Motor neuron (in vitro differentiated cells): Measurements from ENCODE around the gene KLC1. TPM values are rescaled to one million over a fixed set of nuclear protein-coding genes. Genes with fewer than 3 reads are reported as not detected.

Experiments
- ATAC-seq, 8 experiments: fragments of 200-7000 bp; cut with Tn5 transposase; replicated peaks in 6 of 8; 2 replicates each; pipeline ENCODE4 v1.8.0; 2021; ENCODE audit warnings: mild to moderate bottlenecking in 8 of 8, moderate library complexity in 8 of 8
- H3K27ac ChIP-seq, 2 donors: fragments of 250-450 bp; sonication (Bioruptor Pico); 2 replicates each; pipeline ENCODE4 v1.9.0; 2021; ENCODE audit warnings: antibody characterized with exemption in 2 of 2, mild to moderate bottlenecking in 2 of 2, moderate library complexity in 1 of 2
- H3K4me1 ChIP-seq, 2 donors: fragments of 250-450 bp; sonication (Bioruptor Pico); replicated peaks in 1 of 2; 2 replicates each; pipeline ENCODE4 v1.6.1; 2021; ENCODE audit warnings: antibody characterized with exemption in 2 of 2, mild to moderate bottlenecking in 2 of 2, moderate library complexity in 1 of 2
- H3K4me3 ChIP-seq, 5 donors: fragments of 250-450 bp; sonication (Bioruptor Pico); 2 replicates each; pipeline ENCODE4 v1.9.0; 2021; ENCODE audit warnings: antibody characterized with exemption in 5 of 5, mild to moderate bottlenecking in 5 of 5, moderate library complexity in 4 of 5
- WGBS, 10 experiments: fragments of 450-650 bp; shearing (Covaris generic); methylation state at CpG; one replicate each; pipeline ENCODE4 v1.0.0; 2022; 5-methylcytosine and 5-hydroxymethylcytosine counted together
- in situ Hi-C, 9 experiments: fragments of 400-800 bp; cut with MboI; loops; one replicate each; pipeline ENCODE4 v1.15.0; 2021; ENCODE audit warnings: low sequenced_read_pairs in 9 of 9, low pct_unique_long_range_greater_than_20kb in 2 of 9; ENCODE audit not compliant: unreplicated experiment in 9 of 9
- total RNA-seq, 8 experiments: library from RNA; unstranded; fragments of 300-600 nt; gene quantifications; 2 replicates each; pipeline versions ENCODE4 v1.2.3 to v1.2.4, GENCODE V29; 2022

Gene KLC1
- total RNA-seq, 8 experiments from 2014 or later = 88.3 to 298 (median 254) TPM

- no peak overlapping the region for H3K27ac ChIP-seq
- WGBS, 10 experiments = 84 to 100% methylated on average over 3 to 5 of the region's 33 CpGs; no CpG with 5 or more reads in 8 of the 10 experiments
- no peaks in the 10 kb centered on the region for H3K4me1 ChIP-seq
- peak in 2 of 8 experiments; percentile 5 to 12 for ATAC-seq
- H3K4me3 ChIP-seq = no peak overlapping the region
- in situ Hi-C loops = no loop called here
These were observed 69.6 kb downstream of the KLC1 start for GRCh38 chr14:103698380-103699260.

GRCh38 chr14:103699261-103699661 is 70.2 kb downstream of the KLC1 start:
- 100% methylated on average over 1 to 3 of the region's 17 CpGs; no CpG with 5 or more reads in 6 of the 10 experiments for WGBS, 10 experiments
- no peaks in the 10 kb centered on the region for H3K4me1 ChIP-seq
- ATAC-seq = peak in 1 of 8 experiments; percentile 7
- in situ Hi-C loops = no loop called here
- H3K4me3 ChIP-seq = no peak overlapping the region
- H3K27ac ChIP-seq = no peak overlapping the region

DNA sequence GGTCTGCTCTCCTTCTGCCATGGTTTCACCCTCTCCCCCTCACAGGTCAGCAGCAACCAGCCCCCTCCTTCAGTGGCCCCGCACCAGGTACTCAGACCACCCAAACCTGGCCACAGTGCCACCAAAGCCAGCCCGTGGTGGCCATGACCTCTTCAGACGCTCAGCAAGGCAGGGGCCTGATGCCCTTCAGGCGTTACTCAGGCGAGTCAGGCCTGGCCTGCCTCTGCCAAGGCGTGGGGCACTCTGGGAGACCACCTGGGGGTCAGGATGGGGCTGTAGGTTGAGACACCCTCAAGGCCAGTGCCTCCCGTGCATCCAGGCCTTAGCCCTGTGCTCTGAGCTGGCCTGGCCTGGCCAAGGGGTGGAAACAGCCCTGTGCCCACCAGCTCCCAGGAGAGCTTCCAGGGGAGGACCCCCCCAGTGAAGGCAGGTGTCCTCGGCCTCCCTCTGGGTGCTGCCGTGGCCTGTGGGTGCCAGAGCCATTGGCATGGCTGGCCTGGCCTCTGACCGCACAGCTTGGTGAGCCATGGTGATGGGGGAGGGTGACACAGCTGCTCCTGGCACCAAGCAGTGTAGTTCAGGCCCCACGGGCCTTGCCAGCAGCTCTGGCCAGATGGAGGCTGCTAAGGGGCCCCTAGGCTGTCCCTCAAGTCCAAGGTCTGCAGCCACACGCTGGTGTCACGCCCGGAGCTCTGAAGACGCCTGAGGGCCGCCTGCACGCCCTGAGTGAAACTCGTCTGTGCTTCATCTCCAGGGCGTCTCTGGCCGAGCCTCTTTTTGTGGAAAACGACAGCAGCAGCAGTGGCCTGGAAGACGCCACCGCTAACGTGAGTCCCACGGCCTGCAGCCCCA is 71.1 kb downstream of the KLC1 start:
- in situ Hi-C loops = no loop called here
- 70 to 100% (median 95%) methylated on average over 1 to 8 of the region's 25 CpGs; no CpG with 5 or more reads in 6 of the 10 experiments for WGBS, 10 experiments
- Histone ChIP-seq H3K4me1 (no peaks in the 10 kb centered on the region), H3K27ac (no peak overlapping the region), H3K4me3 (no peak overlapping the region)
- ATAC-seq = no peak

- no peak overlapping the region for H3K4me3 ChIP-seq
- in situ Hi-C loops = no loop called here
- no peaks in the 10 kb centered on the region for H3K4me1 ChIP-seq
- no peak overlapping the region for H3K27ac ChIP-seq
- no peak for ATAC-seq
- 58 to 100% (median 100%) methylated on average over 1 to 8 of the region's 21 CpGs; no CpG with 5 or more reads in 3 of the 10 experiments for WGBS, 10 experiments
These were observed 71.9 kb downstream of the KLC1 start for GRCh38 chr14:103700753-103701490.

GRCh38 chr14:103702095-103702494 is 73.1 kb downstream of the KLC1 start:
- no CpG with 5 or more reads among the region's 5 CpGs for WGBS, 10 experiments
- Histone ChIP-seq H3K4me3 (no peak overlapping the region), H3K4me1 (no peaks in the 10 kb centered on the region), H3K27ac (no peak overlapping the region)
- no peak for ATAC-seq
- in situ Hi-C loops = no loop called here

DNA sequence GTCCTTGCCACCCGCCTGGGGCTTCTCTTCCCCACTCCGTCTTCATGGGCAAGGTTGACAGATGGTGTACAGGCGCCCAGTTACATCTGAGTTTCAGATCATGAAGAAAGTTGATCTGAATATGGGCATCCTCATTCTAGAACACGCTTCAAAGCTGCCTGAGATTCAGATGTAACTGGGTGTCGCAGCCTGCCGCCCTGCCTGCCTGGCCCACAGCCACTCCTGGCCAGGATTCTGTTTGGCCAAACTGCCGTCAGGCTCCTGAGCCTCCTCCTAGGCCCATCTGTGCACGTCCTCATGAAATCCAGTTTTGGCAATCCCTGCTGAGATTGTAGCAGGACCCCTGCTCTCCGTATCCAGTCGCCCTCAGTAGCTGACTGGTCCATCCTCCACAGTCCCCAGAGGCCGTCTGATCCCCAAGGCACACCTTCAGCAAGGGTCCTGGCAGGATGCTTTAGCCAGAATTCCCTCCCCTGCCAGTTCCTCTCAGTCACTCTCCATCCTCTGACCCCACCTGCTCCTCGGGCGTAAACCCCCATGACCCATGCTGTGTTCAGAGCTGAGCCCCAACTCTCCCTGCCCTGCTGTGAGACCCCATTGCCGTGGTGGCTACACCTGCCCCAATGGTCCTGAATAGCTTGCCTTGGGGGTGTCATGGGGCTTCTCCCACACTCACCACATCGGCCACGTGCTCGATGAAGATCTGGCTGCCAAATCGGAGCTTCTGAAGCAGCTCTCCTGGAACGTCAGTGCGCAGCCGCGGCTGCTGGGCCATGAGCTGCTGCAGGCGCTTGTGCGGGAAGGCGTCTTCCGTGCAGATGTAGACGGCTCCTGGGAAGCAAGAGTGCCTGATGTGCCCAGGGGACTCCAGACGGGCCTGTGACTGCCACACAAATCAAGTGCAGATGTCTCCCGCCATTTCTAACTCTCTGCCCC is 73.8 kb downstream of the KLC1 start:
- H3K4me3 ChIP-seq = no peak overlapping the region
- peak in 2 of 8 experiments; percentile 18 to 44 for ATAC-seq
- H3K27ac ChIP-seq = no peak overlapping the region
- H3K4me1 ChIP-seq = no peaks in the 10 kb centered on the region
- in situ Hi-C loops = no loop called here
- 60 to 100% (median 99%) methylated on average over 1 to 11 of the region's 29 CpGs; no CpG with 5 or more reads in 2 of the 10 experiments for WGBS, 10 experiments

DNA sequence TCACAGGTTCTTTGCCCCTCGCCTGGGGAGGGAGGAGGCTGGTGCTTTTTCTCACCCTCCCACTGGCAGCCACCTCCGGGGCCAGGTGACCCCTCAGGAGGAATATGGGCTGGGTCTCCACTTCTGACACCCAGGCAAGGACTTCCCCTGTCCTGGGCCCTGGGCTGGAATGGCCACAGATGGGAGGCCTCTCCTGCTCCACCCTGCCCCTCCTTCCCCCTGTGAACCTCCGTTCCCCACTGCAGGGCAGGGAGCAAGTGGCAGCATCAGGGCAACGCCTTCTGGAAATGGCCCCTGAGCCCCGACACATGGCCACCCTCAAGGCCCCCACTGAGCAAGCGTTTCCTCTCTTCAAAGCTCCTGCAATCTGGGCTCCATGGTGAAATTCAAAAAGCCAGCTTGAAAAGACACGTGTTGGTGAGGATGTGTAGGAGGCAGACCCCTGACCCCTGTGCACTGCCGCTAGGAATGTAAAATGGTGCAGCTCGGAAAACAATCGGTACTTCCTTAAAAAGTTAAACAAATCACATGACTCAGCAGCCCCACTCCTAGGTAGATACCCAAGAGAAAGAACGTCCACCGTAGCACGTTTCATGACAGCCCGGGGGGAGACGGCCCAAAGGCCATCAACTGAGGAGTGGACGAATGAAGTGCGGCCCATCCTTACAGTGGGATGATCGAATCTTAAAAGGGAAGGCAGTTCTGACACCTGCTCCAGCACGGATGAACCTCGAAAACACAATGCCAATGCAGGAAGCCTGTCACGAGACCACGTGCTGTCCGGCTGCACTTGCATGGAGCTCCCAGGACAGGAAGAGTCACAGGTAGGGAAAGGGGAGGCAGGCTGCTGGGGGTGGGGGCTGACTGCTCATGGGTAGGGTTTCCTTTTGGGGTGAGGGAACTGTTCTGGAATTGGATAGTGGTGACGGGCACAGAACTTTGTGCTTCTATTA is 74.7 kb downstream of the KLC1 start:
- H3K27ac ChIP-seq = no peak overlapping the region
- in situ Hi-C loops = no loop called here
- WGBS, 10 experiments = 20 to 100% (median 80%) methylated on average over 1 to 11 of the region's 24 CpGs; no CpG with 5 or more reads in 3 of the 10 experiments
- H3K4me1 ChIP-seq = no peaks in the 10 kb centered on the region
- H3K4me3 ChIP-seq = no peak overlapping the region
- no peak for ATAC-seq

DNA sequence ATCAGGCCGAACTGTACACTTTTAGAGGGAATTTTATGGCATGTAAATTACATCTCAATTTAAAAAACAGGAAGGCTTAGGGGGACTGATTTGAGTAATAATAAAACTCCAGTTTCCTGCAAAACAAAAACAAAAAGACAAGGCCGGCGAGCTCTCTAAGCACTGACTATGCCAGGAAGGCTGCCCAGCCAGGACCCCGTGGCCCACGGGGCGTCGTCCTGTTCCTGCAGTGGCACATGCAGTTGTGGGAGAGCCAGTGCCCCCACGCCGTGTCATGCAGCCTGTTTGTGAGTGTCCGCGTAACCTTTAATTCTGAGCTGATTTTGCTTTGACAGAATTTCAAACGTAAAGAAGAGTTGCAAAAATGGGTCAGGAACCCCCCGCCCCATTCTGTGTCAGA is 75.7 kb downstream of the KLC1 start:
- ATAC-seq = no peak
- Histone ChIP-seq H3K4me3 (no peak overlapping the region), H3K4me1 (no peaks in the 10 kb centered on the region), H3K27ac (no peak overlapping the region)
- in situ Hi-C loops = no loop called here
- WGBS, 10 experiments = 92 to 100% (median 93%) methylated on average over 1 to 10 of the region's 13 CpGs; no CpG with 5 or more reads in 3 of the 10 experiments

- Histone ChIP-seq H3K4me1 (no peaks in the 10 kb centered on the region), H3K27ac (no peak overlapping the region), H3K4me3 (no peak overlapping the region)
- WGBS, 10 experiments = 100% methylated on average over 1 of the region's 15 CpGs; no CpG with 5 or more reads in 8 of the 10 experiments
- ATAC-seq = peak in 5 of 8 experiments; percentile 18 to 84 (median 67)
- in situ Hi-C loops = no loop called here
These were observed 76.1 kb downstream of the KLC1 start for GRCh38 chr14:103705118-103705503.

DNA sequence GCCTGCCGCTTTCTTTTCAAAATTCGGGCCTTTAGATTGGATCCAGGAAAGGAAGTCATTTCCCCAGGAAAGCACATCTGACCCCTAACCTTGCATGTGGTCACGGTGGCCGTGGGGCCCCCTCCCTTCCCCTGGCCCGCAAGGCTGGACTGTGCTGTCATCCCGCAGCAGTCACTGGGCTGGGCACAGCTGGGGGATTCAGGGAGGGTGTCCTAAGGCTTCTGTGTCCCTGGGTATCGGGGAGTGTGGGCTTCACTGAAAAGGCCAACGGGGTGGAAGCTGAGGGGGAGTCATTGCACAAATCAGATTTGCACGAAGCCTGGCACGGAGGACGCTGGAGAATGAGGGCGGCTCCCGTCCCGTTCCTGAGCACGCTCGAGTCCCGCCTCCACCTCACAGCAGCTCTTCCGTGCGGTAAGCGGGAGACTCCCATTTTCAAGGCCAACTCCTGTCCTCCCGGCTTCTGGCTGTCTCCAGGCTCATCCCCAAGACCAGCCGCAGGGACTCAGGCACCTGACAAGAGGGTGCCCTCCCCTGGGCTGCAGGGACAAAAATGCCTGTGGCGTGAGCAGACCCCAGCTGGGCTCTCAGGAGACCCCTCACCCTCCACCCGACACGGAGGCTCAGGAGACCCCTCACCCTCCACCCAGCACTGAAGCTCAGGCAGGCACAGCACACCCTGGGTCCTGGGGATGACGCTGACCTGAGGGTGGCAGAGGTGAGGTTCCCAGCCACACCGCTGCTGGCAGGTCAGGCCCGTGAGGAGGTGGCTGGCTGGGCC is 76.7 kb downstream of the KLC1 start:
- Histone ChIP-seq H3K4me3 (no peak overlapping the region), H3K4me1 (no peaks in the 10 kb centered on the region), H3K27ac (peak overlapping the region in 1 of 2 donors; percentile 23)
- in situ Hi-C loops = no loop called here
- peak in 5 of 8 experiments; percentile 5 to 66 (median 50) for ATAC-seq
- WGBS, 10 experiments = 80 to 100% (median 90%) methylated on average over 1 to 4 of the region's 28 CpGs; no CpG with 5 or more reads in 7 of the 10 experiments
